ENCODE data around the gene COTL1. TPM values are rescaled to one million over a fixed set of nuclear protein-coding genes. Genes with fewer than 3 reads are reported as not detected.

The COTL1 gene
- total and polyA plus RNA-seq, 2 of the 13 experiments (the other 11 are each of a cell fraction or from before 2014, with no cell fraction given), result 8.7 to 16.9 TPM

GRCh38 chr16:84643180-84643583, 25.3 kb upstream of the COTL1 start (continued):
- TF ChIP-seq PRDM10 (CRISPR knock-in tag; IDR thresholded peaks at IDR 0.05; ENCODE audit: low read depth), result peak; percentile 92
- peak; percentile 75 for TF ChIP-seq ZFX (CRISPR knock-in tag; IDR thresholded peaks at IDR 0.05; ENCODE audit: low read depth)
- TF ChIP-seq TFAP4 (IDR thresholded peaks at IDR 0.05; ENCODE audit: borderline replicate concordance, low read depth), result peak; percentile 54; the same call in 1 of the 2 replicates
- peak; percentile 21; the same call in 1 of the 2 replicates for TF ChIP-seq KDM5B (CRISPR knock-in tag; IDR thresholded peaks at IDR 0.05; ENCODE audit: borderline replicate concordance)
- TF ChIP-seq SPEN (CRISPR knock-in tag; IDR thresholded peaks at IDR 0.05; ENCODE audit: low read depth), result peak; percentile 53; the same call in 1 of the 2 replicates
- TF ChIP-seq YEATS4 (CRISPR knock-in tag; IDR thresholded peaks at IDR 0.05; ENCODE audit: borderline replicate concordance), result peak; percentile 36; the same call in 1 of the 2 replicates
- TF ChIP-seq HOMEZ (CRISPR knock-in tag; IDR thresholded peaks at IDR 0.05; ENCODE audit: low read depth), result peak; percentile 52; the same call in 1 of the 2 replicates
- no peak for TF ChIP-seq SOX13 (IDR thresholded peaks at IDR 0.05)
- TF ChIP-seq SOX13 (CRISPR knock-in tag; conservative IDR thresholded peaks at IDR 0.05 in 1 of 2, IDR thresholded peaks at IDR 0.05 in 1 of 2), result 0 out of 4 replicates have a peak, but pooled peaks of 1 of the 2 experiments have one; percentile 15
- TF ChIP-seq AKAP8 (CRISPR knock-in tag; IDR thresholded peaks at IDR 0.05), result 0 out of 2 replicates have a peak, but pooled peaks have one; percentile 38
- 0 out of 2 replicates have a peak, but pooled peaks have one; percentile 33 for TF ChIP-seq ZGPAT (CRISPR knock-in tag; IDR thresholded peaks at IDR 0.05)
- TF ChIP-seq ARID5B (CRISPR knock-in tag; IDR thresholded peaks at IDR 0.05), result peak; percentile 50
- TF ChIP-seq SALL1 (CRISPR knock-in tag; IDR thresholded peaks at IDR 0.05), result 0 out of 2 replicates have a peak, but pooled peaks have one; percentile 38
- TF ChIP-seq ZNF501 (CRISPR knock-in tag; IDR thresholded peaks at IDR 0.05), result no peak
- TF ChIP-seq ZNF143 (CRISPR knock-in tag; IDR thresholded peaks at IDR 0.05), result 0 out of 2 replicates have a peak, but pooled peaks have one; percentile 8
- TF ChIP-seq E2F2 (CRISPR knock-in tag; IDR thresholded peaks at IDR 0.05; ENCODE audit: borderline replicate concordance), result no peak
